Muscle layer of colon (tissue), 2 donors: ENCODE measurements around the gene FDX1.

Experiments
- H3K27ac ChIP-seq: one replicate; pipeline ENCODE4 v1.7.0; 2013; ENCODE audit warnings: low read depth, mild to moderate bottlenecking, low read length, moderate library complexity
- H3K27me3 ChIP-seq, 2 donors: one replicate each; pipeline ENCODE4 v1.7.0; 2013; ENCODE audit warnings: low read length in 2 of 2, mild to moderate bottlenecking in 2 of 2; ENCODE audit not compliant: insufficient read depth in 2 of 2, control insufficient read depth in 1 of 2
- H3K36me3 ChIP-seq: one replicate; pipeline ENCODE4 v1.7.0; 2013; ENCODE audit warnings: mild to moderate bottlenecking, low read length; ENCODE audit not compliant: insufficient read depth
- H3K4me1 ChIP-seq: one replicate; pipeline ENCODE4 v1.7.0; 2013; ENCODE audit warnings: mild to moderate bottlenecking, low read length; ENCODE audit not compliant: insufficient read depth
- H3K4me3 ChIP-seq, 2 donors: one replicate each; pipeline ENCODE4 v1.7.0; 2013; ENCODE audit warnings: low read length in 2 of 2, low read depth in 1 of 2, mild to moderate bottlenecking in 1 of 2, moderate library complexity in 1 of 2
- H3K9ac ChIP-seq: one replicate; pipeline ENCODE4 v1.7.0; 2013; ENCODE audit warnings: low read length
- H3K9me3 ChIP-seq: one replicate; pipeline ENCODE4 v1.7.0; 2013; ENCODE audit warnings: mild to moderate bottlenecking, low read length
- donor health status: abdominal sarcoma.
- donor health status: Adenocarcinoma of cecum.

The FDX1 gene

GRCh38 chr11:110492321-110492685 is 62.6 kb downstream of the FDX1 start:
- Histone ChIP-seq H3K9ac (no peak overlapping the region), H3K9me3 (no peaks in the 10 kb centered on the region), H3K4me3 (no peak overlapping the region), H3K36me3 (no peaks in the 10 kb centered on the region), H3K27me3 (no peaks in the 10 kb centered on the region), H3K4me1 (peaks cover under 1% of the 10 kb centered on the region), H3K27ac (no peak overlapping the region)

- peaks cover 7% of the 10 kb centered on the region for H3K4me1 ChIP-seq
- no peak overlapping the region for H3K9ac ChIP-seq
- H3K36me3 ChIP-seq: no peaks in the 10 kb centered on the region
- H3K27me3 ChIP-seq: no peaks in the 10 kb centered on the region
- H3K27ac ChIP-seq: no peak overlapping the region
- H3K4me3 ChIP-seq: no peak overlapping the region
- no peaks in the 10 kb centered on the region for H3K9me3 ChIP-seq
Measured at GRCh38 chr11:110493346-110493745, 63.6 kb downstream of the FDX1 start.

GRCh38 chr11:110497231-110497978 is 67.7 kb downstream of the FDX1 start:
- H3K4me3 ChIP-seq: no peak overlapping the region
- H3K9ac ChIP-seq: no peak overlapping the region
- no peak overlapping the region for H3K27ac ChIP-seq

GRCh38 chr11:110501428-110501827 is 71.7 kb downstream of the FDX1 start:
- Histone ChIP-seq H3K4me1 (peaks cover 7% of the 10 kb centered on the region), H3K27me3 (no peaks in the 10 kb centered on the region), H3K36me3 (no peaks in the 10 kb centered on the region), H3K4me3 (no peak overlapping the region), H3K9me3 (no peaks in the 10 kb centered on the region), H3K27ac (no peak overlapping the region), H3K9ac (no peak overlapping the region)

More at GRCh38 chr11:110497231-110497978, 67.7 kb downstream of the FDX1 start:
- Histone ChIP-seq H3K9me3 (no peaks in the 10 kb centered on the region), H3K27me3 (no peaks in the 10 kb centered on the region), H3K4me1 (peaks cover 7% of the 10 kb centered on the region), H3K36me3 (no peaks in the 10 kb centered on the region)

GRCh38 chr11:110505528-110506284 is 76.0 kb downstream of the FDX1 start:
- Histone ChIP-seq H3K4me3 (no peak overlapping the region), H3K4me1 (no peaks in the 10 kb centered on the region), H3K27ac (no peak overlapping the region), H3K9ac (no peak overlapping the region), H3K9me3 (no peaks in the 10 kb centered on the region), H3K27me3 (no peaks in the 10 kb centered on the region), H3K36me3 (no peaks in the 10 kb centered on the region)

- Histone ChIP-seq H3K27ac (no peak overlapping the region), H3K36me3 (no peaks in the 10 kb centered on the region), H3K27me3 (no peaks in the 10 kb centered on the region), H3K9ac (no peak overlapping the region), H3K4me3 (no peak overlapping the region), H3K9me3 (no peaks in the 10 kb centered on the region), H3K4me1 (no peaks in the 10 kb centered on the region)
Measured at GRCh38 chr11:110507328-110507727, 77.6 kb downstream of the FDX1 start.

GRCh38 chr11:110508786-110509185 is 79.0 kb downstream of the FDX1 start:
- no peaks in the 10 kb centered on the region for H3K36me3 ChIP-seq
- H3K9me3 ChIP-seq: no peaks in the 10 kb centered on the region
- no peak overlapping the region for H3K27ac ChIP-seq
- H3K4me1 ChIP-seq: peaks cover 8% of the 10 kb centered on the region
- no peaks in the 10 kb centered on the region for H3K27me3 ChIP-seq
- no peak overlapping the region for H3K9ac ChIP-seq
- H3K4me3 ChIP-seq: no peak overlapping the region

GRCh38 chr11:110509472-110509871 is 79.7 kb downstream of the FDX1 start:
- Histone ChIP-seq H3K9me3 (no peaks in the 10 kb centered on the region), H3K9ac (no peak overlapping the region), H3K4me3 (no peak overlapping the region)

GRCh38 chr11:110512026-110512425 is 82.3 kb downstream of the FDX1 start:
- Histone ChIP-seq H3K4me3 (no peak overlapping the region), H3K27me3 (no peaks in the 10 kb centered on the region), H3K4me1 (peaks cover 8% of the 10 kb centered on the region), H3K9ac (no peak overlapping the region), H3K9me3 (no peaks in the 10 kb centered on the region), H3K27ac (no peak overlapping the region), H3K36me3 (no peaks in the 10 kb centered on the region)

More at GRCh38 chr11:110509472-110509871, 79.7 kb downstream of the FDX1 start:
- H3K27ac ChIP-seq: no peak overlapping the region
- peaks cover 8% of the 10 kb centered on the region for H3K4me1 ChIP-seq
- H3K27me3 ChIP-seq: no peaks in the 10 kb centered on the region
- no peaks in the 10 kb centered on the region for H3K36me3 ChIP-seq

GRCh38 chr11:110513259-110513801 is 83.6 kb downstream of the FDX1 start:
- Histone ChIP-seq H3K4me1 (peaks cover 8% of the 10 kb centered on the region), H3K4me3 (no peak overlapping the region), H3K9ac (no peak overlapping the region), H3K27me3 (no peaks in the 10 kb centered on the region), H3K36me3 (no peaks in the 10 kb centered on the region), H3K9me3 (no peaks in the 10 kb centered on the region), H3K27ac (no peak overlapping the region)

- Histone ChIP-seq H3K27me3 (no peaks in the 10 kb centered on the region), H3K27ac (no peak overlapping the region), H3K36me3 (no peaks in the 10 kb centered on the region), H3K4me3 (no peak overlapping the region), H3K9ac (no peak overlapping the region), H3K4me1 (peaks cover 8% of the 10 kb centered on the region), H3K9me3 (no peaks in the 10 kb centered on the region)
Measured at GRCh38 chr11:110513846-110514437, 84.2 kb downstream of the FDX1 start.
